HUES64 (cell line): Measurements from ENCODE around the gene MRPL24.
"Not testable (repeated sequence)": the region's sequence is repeated elsewhere in the genome, so short reads cannot be mapped to it uniquely, and the experiment has no call there.

Source experiments
- H3K27ac ChIP-seq: 2 replicates; pipeline ENCODE4 v1.7.0; 2013; ENCODE audit warnings: low read depth, low read length, inconsistent platforms
- H3K27me3 ChIP-seq: 2 replicates; pipeline ENCODE4 v1.6.1; 2013; ENCODE audit warnings: mild to moderate bottlenecking, low read length; ENCODE audit not compliant: insufficient read depth
- H3K36me3 ChIP-seq: 2 replicates; pipeline ENCODE4 v1.6.1; 2013; ENCODE audit warnings: mild to moderate bottlenecking, low read length; ENCODE audit not compliant: insufficient read depth
- H3K4me1 ChIP-seq: 2 replicates; pipeline ENCODE4 v1.6.1; 2013; ENCODE audit warnings: mild to moderate bottlenecking, low read length, moderate library complexity; ENCODE audit not compliant: insufficient read depth
- H3K4me3 ChIP-seq: 2 replicates; pipeline ENCODE4 v1.5.1; 2013; ENCODE audit warnings: mild to moderate bottlenecking, low read length, moderate library complexity
- H3K9ac ChIP-seq: 2 replicates; pipeline ENCODE4 v1.6.1; 2013; ENCODE audit warnings: mild to moderate bottlenecking, low read depth, low read length
- H3K9me3 ChIP-seq: 2 replicates; pipeline ENCODE4 v1.6.1; 2013; ENCODE audit warnings: low read depth, low read length; ENCODE audit not compliant: insufficient read depth
- WGBS: fragments of 150-250, 120-280 bp; methylation state at CpG from one replicate; pipeline ENCODE4 v1.1.7; 2013; ENCODE audit warnings: missing lambda C conversion rate; 5-methylcytosine and 5-hydroxymethylcytosine counted together

Gene MRPL24

DNA sequence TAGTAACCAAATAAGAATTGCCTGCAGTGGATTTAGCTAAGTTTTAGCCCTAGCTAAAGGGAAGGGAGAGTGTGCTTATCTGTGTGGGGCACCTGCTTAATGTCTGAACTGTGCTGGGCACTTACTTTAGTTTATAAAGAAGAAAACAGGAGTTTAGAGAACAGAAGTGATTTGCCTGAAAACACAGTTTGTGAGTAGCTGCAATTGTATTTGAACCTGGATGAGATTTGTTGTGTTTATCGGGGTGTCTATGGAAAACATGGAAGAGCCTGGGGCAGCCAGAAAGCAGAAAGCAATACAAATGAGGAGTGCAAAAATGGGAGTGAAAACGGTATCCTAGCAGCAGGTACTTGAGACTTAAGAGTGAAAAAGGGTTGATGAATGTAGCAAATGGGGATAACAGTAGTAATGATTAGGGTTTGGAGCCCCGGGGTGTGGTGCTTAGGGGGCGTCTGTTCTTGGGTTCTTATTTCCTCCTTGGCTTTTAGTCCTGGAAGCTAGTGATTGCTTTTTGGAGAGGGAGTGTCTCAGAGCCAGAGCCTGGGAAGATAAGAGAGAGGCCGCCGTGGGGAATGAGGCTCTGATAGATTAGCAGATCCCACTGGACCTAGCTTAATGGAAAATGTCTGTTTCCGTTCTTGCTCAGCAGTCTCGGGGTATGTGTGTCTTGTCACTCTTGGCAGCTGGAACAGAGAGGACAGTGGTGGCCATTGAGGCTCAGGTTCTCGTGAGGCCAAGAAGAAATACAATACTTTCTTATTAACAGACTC lies 32.0 kb upstream of the MRPL24 start:
- WGBS: 79% methylated on average over 9 of the region's 9 CpGs
- Histone ChIP-seq H3K27me3 (no peaks in the 10 kb centered on the region), H3K9ac (no peak overlapping the region), H3K9me3 (no peaks in the 10 kb centered on the region), H3K27ac (no peak overlapping the region), H3K4me3 (no peak overlapping the region), H3K36me3 (peaks cover 32% of the 10 kb centered on the region), H3K4me1 (peaks cover 10% of the 10 kb centered on the region)

DNA sequence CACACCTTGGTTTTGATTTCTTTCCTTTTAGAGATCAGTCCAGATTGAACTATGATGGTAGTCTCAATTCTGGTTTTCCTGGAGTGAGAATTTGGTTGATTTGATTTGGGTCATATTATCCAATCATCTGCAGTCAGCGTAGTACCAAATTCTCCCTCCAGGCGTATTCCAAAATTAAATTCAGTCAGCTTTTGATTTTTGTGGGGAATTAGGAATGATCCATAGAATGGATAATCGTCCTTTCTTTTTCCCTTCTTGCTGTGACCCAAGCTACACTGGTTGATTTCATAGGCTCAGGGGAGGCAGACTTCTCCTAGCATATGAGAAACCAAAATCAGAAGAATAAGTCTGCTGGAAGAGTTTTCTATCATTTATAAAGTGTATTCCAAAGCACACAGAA lies 31.3 kb upstream of the MRPL24 start:
- peaks cover 10% of the 10 kb centered on the region for H3K4me1 ChIP-seq
- H3K9me3 ChIP-seq: no peaks in the 10 kb centered on the region
- no peak overlapping the region for H3K9ac ChIP-seq
- H3K27me3 ChIP-seq: no peaks in the 10 kb centered on the region
- peaks cover 32% of the 10 kb centered on the region for H3K36me3 ChIP-seq
- 93% methylated on average over 3 of the region's 3 CpGs for WGBS
- no peak overlapping the region for H3K27ac ChIP-seq
- no peak overlapping the region for H3K4me3 ChIP-seq

DNA sequence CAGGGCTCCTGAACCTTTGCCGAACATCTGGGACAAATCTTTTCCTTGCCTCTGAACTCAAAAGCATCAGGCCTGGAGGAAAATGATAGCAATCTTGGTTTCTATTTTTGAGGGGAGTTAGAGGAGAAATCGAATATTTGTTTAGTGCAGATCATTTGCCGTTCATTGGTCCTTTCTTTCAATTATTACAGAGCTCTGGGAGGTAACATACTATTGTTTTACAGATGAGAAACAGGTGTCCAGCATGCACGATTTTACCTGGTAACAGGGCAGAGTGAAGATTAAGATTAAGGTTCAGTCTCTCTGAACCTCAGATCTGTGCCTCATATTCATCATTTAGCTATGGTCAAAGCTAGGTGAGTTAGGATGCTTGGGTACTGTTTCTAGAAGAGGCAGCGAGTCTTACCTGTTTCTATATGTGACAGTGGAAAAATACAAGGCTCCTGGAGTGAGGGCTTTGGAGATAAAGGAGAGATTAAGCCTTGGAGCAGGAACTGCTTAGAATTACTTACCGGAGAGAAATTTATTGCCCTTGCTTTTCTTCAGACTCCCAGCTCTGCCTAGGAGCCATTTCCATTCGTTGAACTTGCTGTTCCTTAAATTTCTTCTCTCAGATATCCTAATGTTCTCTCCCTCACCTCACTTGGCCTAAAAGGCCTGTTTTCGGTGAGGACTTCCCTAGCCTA lies 27.9 kb upstream of the MRPL24 start:
- Histone ChIP-seq H3K27ac (no peak overlapping the region), H3K4me1 (peaks cover 16% of the 10 kb centered on the region), H3K4me3 (peak overlapping the region; percentile 84), H3K36me3 (peaks cover 31% of the 10 kb centered on the region), H3K27me3 (no peaks in the 10 kb centered on the region), H3K9ac (peak overlapping the region; percentile 90), H3K9me3 (no peaks in the 10 kb centered on the region)
- 51% methylated on average over 8 of the region's 8 CpGs for WGBS

DNA sequence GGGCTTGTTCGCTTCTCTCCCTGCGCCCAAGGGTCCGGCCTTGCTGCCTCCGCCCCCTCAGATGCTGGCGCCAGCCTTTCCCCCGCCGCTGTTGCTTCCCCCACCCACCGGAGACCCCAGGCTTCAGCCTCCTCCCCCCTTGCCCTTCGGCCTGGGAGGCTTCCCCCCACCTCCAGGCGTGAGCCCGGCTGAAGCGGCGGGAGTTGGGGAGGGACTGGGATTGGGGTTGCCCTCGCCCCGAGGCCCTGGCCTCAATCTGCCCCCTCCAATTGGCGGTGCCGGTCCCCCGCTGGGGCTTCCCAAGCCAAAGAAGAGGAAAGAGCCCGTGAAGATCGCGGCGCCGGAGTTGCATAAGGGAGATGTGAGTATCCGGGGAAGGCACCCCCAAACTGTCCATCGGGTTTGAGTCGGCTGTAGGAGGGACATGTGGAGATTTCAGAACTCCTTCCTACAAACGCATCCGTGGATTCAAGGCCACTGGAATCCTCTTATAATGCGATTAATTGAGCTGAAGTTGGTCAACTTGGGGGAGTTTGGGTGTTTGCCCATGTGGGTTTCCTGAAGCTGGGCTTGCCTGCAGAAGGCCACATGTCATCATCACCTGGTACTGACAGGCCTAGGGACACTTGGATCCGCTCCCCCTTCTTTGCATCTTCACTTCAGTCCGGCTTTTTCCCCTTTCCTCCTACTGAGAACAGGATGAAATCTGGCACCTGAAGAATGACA lies 27.2 kb upstream of the MRPL24 start:
- Histone ChIP-seq H3K4me1 (peaks cover 16% of the 10 kb centered on the region), H3K27me3 (no peaks in the 10 kb centered on the region), H3K27ac (peak overlapping the region; percentile 84), H3K9ac (peak overlapping the region; percentile 90), H3K4me3 (peak overlapping the region; percentile 84), H3K36me3 (peaks cover 26% of the 10 kb centered on the region), H3K9me3 (no peaks in the 10 kb centered on the region)
- WGBS: 1% methylated on average over 26 of the region's 31 CpGs

DNA sequence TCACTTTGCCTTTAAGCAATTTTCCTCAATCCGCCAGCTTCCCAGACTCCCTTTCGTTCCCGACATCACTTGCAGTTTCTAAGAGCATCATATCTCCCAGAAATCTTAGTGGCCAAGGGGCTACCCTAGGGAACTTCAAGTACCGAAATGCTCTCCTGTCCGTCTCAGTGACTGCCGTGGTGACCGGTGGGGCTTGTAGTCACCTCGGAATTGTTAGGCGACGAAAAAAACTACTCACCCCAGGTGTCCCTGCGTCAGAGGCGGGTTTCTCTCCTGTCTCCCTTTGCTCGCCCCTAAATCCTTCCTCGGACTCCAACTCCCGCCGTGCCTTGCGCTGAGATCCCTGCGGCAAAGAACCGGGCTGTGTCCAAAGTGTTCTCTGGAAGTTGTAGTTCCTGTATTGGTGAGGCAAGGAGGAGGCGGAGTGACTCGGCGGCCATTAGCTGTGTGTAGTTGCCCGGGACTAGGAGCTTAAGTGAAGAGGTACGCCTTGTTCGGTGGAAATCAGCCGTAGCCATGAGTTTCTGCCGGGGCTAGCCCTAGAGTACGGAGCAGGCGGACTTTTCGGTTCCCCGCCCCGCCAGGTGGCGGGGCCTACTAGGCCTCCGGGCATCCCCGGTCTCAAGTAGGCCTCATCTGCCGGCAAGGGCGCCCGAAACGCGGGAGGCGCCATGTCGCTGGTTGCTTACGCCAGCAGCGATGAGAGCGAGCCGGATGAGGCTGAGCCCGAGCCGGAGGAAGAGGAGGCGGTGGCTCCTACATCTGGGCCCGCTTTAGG lies 26.4 kb upstream of the MRPL24 start, which contains the start of gene PRCC:
TSS of gene PRCC (plus strand) at position 435 of the 778 bp plus-strand sequence. CDS start at position 672, 237 bp downstream.
- Histone ChIP-seq H3K27me3 (no peaks in the 10 kb centered on the region), H3K36me3 (peaks cover 23% of the 10 kb centered on the region), H3K27ac (peak within 1 kb of the TSS; percentile 84), H3K9me3 (no peaks in the 10 kb centered on the region), H3K4me1 (peaks cover 16% of the 10 kb centered on the region), H3K9ac (peak within 1 kb of the TSS; percentile 90), H3K4me3 (peak within 1 kb of the TSS; percentile 84)
- WGBS: under 1% methylated on average over 50 of the region's 50 CpGs

DNA sequence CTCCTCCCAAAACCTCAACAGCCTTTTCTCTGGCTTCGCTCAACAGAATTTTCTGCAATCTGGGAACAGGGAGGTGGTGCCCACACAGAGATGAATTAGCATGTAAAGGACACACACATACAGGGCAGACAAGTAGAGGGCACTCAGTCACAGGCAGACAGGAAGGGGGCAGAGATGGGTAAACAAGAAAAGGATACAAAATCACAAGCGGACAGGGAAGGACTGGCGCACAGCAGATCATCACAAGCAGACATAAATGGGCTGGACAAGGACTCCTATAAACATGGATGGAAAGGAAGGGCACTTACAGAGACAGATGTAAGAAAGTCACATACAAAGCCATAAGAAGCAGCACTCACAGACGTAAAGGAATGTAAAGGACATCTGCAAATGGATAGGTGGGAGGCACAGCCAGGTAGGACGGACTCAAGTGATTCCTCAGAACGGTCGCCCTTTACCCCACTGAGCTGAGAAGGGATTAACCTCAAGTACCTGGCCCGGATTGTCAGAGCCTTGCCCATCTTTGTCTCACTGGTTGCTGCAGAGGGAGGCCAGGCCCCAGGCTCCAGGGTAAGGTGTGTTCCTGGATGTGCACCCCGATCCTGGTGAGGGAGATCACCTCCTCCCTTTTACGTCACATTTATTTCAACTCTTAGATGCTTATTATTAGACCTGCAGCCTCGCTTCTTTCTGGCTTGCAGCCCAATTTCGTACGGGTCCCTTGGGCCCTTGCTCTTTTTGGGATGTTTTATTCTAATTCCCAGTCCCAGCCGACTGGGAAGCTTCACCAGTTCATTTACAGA lies 25.6 kb upstream of the MRPL24 start:
- Histone ChIP-seq H3K9ac (peak overlapping the region; percentile 74), H3K27me3 (no peaks in the 10 kb centered on the region), H3K36me3 (peaks cover 17% of the 10 kb centered on the region), H3K9me3 (no peaks in the 10 kb centered on the region), H3K4me3 (peak overlapping the region; percentile 84), H3K4me1 (peaks cover 16% of the 10 kb centered on the region), H3K27ac (peak overlapping the region; percentile 54)
- WGBS: 41% methylated on average over 14 of the region's 14 CpGs

DNA sequence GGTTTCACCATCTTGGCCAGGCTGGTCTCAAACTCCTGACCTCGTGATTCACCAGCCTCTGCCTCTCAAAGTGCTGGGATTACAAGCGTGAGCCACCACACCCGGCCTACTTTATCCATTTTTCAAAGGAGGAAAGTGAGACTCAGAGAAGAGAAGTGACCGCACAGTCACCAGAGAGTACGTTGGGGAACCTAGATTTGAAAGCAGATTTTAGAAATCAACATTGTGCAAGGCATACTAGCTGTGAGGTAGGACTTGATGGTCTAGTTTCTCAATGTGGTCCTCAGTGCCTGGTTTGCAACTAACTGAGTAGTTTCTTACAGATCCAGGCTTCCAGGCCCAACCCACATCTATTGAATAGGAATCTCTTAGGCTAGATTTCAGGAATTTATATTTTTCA lies 24.8 kb upstream of the MRPL24 start:
- Histone ChIP-seq H3K9ac (no peak overlapping the region; the same call in 1 of the 2 replicates), H3K4me3 (0 out of 2 replicates have a peak overlapping the region, but pooled peaks have one; percentile 84), H3K27ac (no peak overlapping the region), H3K36me3 (peaks cover 9% of the 10 kb centered on the region), H3K9me3 (no peaks in the 10 kb centered on the region), H3K4me1 (peaks cover 16% of the 10 kb centered on the region), H3K27me3 (no peaks in the 10 kb centered on the region)
- WGBS: 92% methylated on average over 5 of the region's 5 CpGs

DNA sequence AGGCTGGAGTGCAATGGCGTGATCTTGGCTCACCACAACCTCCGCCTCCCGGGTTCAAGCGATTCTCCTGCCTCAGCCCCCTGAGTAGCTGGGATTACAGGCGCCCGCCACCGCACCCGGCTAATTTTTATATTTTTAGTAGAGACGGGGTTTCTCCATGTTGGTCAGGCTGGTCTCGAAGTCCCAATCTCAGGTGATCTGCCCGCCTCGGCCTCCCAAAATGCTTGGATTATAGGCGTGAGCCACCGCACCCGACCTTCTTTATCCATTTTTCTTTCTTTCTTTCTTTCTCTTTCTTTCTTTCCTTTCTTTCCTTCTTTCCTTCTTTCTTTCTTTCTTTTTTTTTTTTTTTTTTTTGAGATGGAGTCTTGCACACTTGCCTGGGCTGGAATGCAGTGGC lies 24.2 kb upstream of the MRPL24 start:
- H3K4me1 ChIP-seq: peaks cover 21% of the 10 kb centered on the region
- H3K9me3 ChIP-seq, H3K27me3 ChIP-seq, H3K4me3 ChIP-seq, H3K9ac ChIP-seq, H3K36me3 ChIP-seq, H3K27ac ChIP-seq: not testable (repeated sequence)
- WGBS: 96% methylated on average over 15 of the region's 15 CpGs

DNA sequence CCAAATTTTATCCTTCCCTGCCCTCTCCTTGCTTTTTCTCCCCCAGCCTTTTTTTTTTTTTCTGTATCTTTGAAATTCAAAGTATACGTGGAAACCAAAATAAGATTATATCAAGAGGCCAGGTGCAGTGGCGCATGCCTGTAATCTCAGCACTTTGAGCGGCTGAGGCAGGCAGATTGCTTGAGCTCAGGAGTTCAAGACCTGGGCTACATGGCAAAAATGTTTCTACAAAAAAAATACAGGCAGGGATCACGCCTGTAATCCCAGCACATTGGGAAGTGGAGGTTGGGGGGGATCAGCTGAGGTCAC lies 19.9 kb upstream of the MRPL24 start:
- H3K9ac ChIP-seq: no peak overlapping the region
- H3K4me1 ChIP-seq: peaks cover 10% of the 10 kb centered on the region; the same call in 1 of the 2 replicates
- WGBS: 94% methylated on average over 4 of the region's 4 CpGs
- H3K27ac ChIP-seq: no peak overlapping the region
- H3K9me3 ChIP-seq: no peaks in the 10 kb centered on the region
- no peak overlapping the region for H3K4me3 ChIP-seq
- no peaks in the 10 kb centered on the region for H3K27me3 ChIP-seq
- H3K36me3 ChIP-seq: no peaks in the 10 kb centered on the region

DNA sequence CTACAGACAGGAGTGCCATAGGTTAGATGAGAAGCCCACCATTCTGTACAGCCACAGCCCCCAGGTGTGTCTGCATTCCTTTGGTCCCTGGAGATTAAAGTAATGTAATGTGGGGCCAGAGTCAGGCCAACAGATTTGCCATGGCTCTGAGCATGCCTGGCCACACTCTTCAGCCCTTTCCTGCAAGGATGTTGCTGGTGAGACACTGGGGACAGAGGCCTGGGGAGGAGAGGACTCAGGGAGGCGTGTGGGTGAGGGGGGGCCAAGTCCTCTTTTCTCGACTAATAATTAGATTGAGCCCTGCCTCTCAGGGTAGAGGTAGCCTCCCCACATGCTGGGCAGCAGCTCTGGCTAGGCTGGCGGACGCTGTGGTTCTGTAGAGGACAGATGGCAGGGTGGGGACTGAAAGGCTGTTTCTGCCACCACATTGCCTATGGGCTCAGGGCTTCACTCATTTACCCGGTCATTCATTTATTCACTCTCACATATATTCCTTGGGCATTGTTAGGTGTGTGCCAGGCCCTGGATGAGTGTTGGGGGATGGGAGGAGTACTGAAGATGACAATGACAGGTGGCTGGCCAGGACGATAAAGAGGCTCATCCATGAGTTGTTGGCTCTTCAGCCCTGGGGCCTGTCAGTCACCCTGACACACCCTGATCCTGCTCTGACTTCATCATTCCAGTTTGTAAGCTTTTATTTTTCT lies 19.4 kb upstream of the MRPL24 start:
- Histone ChIP-seq H3K27ac (no peak overlapping the region), H3K9ac (no peak overlapping the region)
- 57% methylated on average over 5 of the region's 6 CpGs for WGBS

More for the DNA sequence above, 19.4 kb upstream of the MRPL24 start:
- Histone ChIP-seq H3K27me3 (no peaks in the 10 kb centered on the region), H3K9me3 (no peaks in the 10 kb centered on the region), H3K4me1 (peaks cover 10% of the 10 kb centered on the region; the same call in 1 of the 2 replicates), H3K36me3 (no peaks in the 10 kb centered on the region), H3K4me3 (no peak overlapping the region)
